ENCODE measurements around the gene KLHL13. TPM values are rescaled to one million over a fixed set of nuclear protein-coding genes. Genes with fewer than 3 reads are reported as not detected.
A peak's percentile ranks its signal among the peaks of the same experiment; 100 is the strongest.

The KLHL13 gene
- total and polyA plus RNA-seq, 10 of the 15 experiments (the other 5 are each of a cell fraction or from before 2014, with no cell fraction given), result 8.2 to 34.1 (median 13.8) TPM

DNA sequence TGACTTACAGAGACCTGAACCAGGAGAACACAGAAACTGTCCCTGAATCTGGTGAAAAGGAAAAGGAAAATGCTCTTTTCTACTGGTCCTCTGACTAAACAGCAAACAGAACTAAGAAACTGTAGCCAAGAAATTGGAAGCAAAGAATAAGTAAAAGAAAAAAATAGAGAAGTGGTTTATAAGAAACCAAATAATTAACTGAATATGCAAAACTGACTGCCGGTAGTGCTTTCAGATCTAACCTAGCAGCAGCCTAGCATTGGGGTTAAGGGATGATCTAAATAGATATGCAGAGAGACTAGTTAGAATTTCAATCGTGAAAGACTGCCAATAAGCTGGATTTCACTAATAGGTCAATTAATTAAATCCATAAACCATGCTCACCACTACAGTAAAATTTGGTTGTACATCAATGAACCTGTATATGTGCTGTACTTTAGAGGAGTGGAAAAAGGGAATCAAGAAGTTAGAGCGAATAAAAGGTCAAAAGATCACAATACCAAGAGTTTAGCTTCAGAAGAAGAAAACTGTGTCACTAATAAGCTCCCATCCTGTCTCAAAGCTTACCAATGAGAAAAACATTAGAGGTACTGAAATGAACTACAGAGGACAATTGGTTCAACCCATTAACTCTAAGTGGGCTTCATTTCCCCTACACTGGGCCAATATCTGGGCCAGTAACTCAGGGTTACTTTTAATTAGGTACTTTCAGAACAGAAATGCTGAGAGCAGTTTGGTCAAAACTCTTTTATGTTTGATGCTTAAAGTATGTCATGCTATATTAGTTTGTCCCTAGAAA is 53.6 kb downstream of the KLHL13 start (continued):
- TF ChIP-seq PAX8 (IDR thresholded peaks at IDR 0.05) (no peak), IRF4 (IDR thresholded peaks at IDR 0.05; ENCODE audit: low read depth, low read length) (no peak), NFYA (IDR thresholded peaks at IDR 0.05; ENCODE audit: borderline replicate concordance, low read depth, low read length) (no peak), EP300 (IDR thresholded peaks at IDR 0.05; ENCODE audit: borderline replicate concordance in 1 of 2, control insufficient read depth in 1 of 2, low read depth in 2 of 2, low read length in 2 of 2) (peak in 1 of 2 experiments; percentile 23; a peak in 1 of 4 replicates), LARP7 (IDR thresholded peaks at IDR 0.05) (no peak), BCL11A (IDR thresholded peaks at IDR 0.05; ENCODE audit: low read depth, low read length) (peak; percentile 45; the same call in 1 of the 2 replicates), CHD4 (IDR thresholded peaks at IDR 0.05) (no peak)

GRCh38 chrX:118062048-118062789 is 54.4 kb downstream of the KLHL13 start:
- ChIA-PET POLR2A (no interaction called here), SMC1A (ENCODE audit: uncharacterized antibody, unreplicated experiment) (interaction anchor here (2.2 kb wide), 1 partner anchor 150 kb away, joined by 7 read pairs; no protein-coding TSS in a partner anchor), RAD21 (ENCODE audit: unreplicated experiment) (no interaction called here), CTCF (no interaction called here)
- no peaks in the 10 kb centered on the region for H4K20me1 ChIP-seq (ENCODE audit: control insufficient read depth, insufficient read depth)
- H3K36me3 ChIP-seq (ENCODE audit: control insufficient read depth in 2 of 2, insufficient read depth in 2 of 2, low read length in 1 of 2), result no peaks in the 10 kb centered on the region
- 3% methylated on average over 4 of the region's 4 CpGs for WGBS (ENCODE audit: insufficient coverage, insufficient replicate concordance, low lambda C conversion rate, missing lambda C conversion rate)
- no TSS peak for BruUV-seq (replicated peaks)
- no peak overlapping the region for H3K27ac ChIP-seq (ENCODE audit: control insufficient read depth, insufficient read depth)
- ATAC-seq, result peak; percentile 64
- 0 out of 2 replicates have a peak, but pooled peaks cover 4% of the 10 kb centered on the region for H3K4me1 ChIP-seq (ENCODE audit: control insufficient read depth, insufficient read depth, low read length)
- no peak overlapping the region for H3K9ac ChIP-seq (ENCODE audit: control insufficient read depth, insufficient read depth, low read length)
- H3K4me2 ChIP-seq (ENCODE audit: control insufficient read depth, insufficient read depth), result no peak overlapping the region
- in situ Hi-C loops (cut with MboI), result no loop called here
- intact Hi-C loops (cut with micrococcal nuclease; ENCODE audit: unreplicated experiment), result no loop called here
- no peak overlapping the region for H2AFZ ChIP-seq (ENCODE audit: control insufficient read depth, low read depth, low read length)
- DNase-seq (ENCODE audit: low read depth, low spot score), result no peak
- H3K4me3 ChIP-seq, result no peak overlapping the region
- H3K9me3 ChIP-seq (replicated peaks; ENCODE audit: control insufficient read depth, insufficient read depth, low read length), result no peaks in the 10 kb centered on the region
- FAIRE-seq, result no peak
- H3K27me3 ChIP-seq (replicated peaks in 1 of 2; ENCODE audit: control insufficient read depth in 2 of 2, insufficient read depth in 2 of 2, low read length in 1 of 2), result no peaks in the 10 kb centered on the region
- no peaks in the 10 kb centered on the region for H3K79me2 ChIP-seq (ENCODE audit: control insufficient read depth, insufficient read depth, low read length)
- TF ChIP-seq SKIL (IDR thresholded peaks at IDR 0.05; ENCODE audit: low read depth, poor library complexity, severe bottlenecking) (no peak), ATF2 (IDR thresholded peaks at IDR 0.05; ENCODE audit: low read length) (peak; percentile 35; the same call in 1 of the 2 replicates), NFIC (IDR thresholded peaks at IDR 0.05; ENCODE audit: low read depth, low read length) (peak; percentile 67; the same call in 1 of the 2 replicates), ZBED1 (IDR thresholded peaks at IDR 0.05; ENCODE audit: borderline replicate concordance) (peak; percentile 83; the same call in 1 of the 2 replicates), ETV6 (conservative IDR thresholded peaks at IDR 0.05 in 1 of 2, IDR thresholded peaks at IDR 0.05 in 1 of 2; ENCODE audit: borderline replicate concordance in 1 of 2, low read depth in 1 of 2) (peak in 1 of 2 experiments; percentile 73; a peak in 1 of 4 replicates), YY1 (IDR thresholded peaks at IDR 0.05; ENCODE audit: low read depth, low read length) (no peak), E2F8 (IDR thresholded peaks at IDR 0.05; ENCODE audit: low read depth, partially characterized antibody) (no peak)

All from GM12878 (cell line).